Activated CD8-positive, alpha-beta T cell treated with anti-CD3 and anti-CD28 coated beads, Interleukin-2, amount 10 ng/mL, durations not matched to agents 7 days and 5 days (primary cell): ENCODE measurements around the gene EIF2B2. TPM values are rescaled to one million over a fixed set of nuclear protein-coding genes. Genes with fewer than 3 reads are reported as not detected.

Source experiments
- ATAC-seq: fragments of 150-1000 bp; cut with Tn5 transposase; one replicate; pipeline ENCODE4 v1.10.0; 2021; ENCODE audit warnings: moderate library complexity
- CTCF ChIA-PET: fragments of 350-600 bp; sonication (Branson Sonifier 250); formaldehyde crosslinking; loops from one replicate; lab custom pipeline; 2021; ENCODE audit warnings: antibody characterized with exemption; lab: Charles Lee
- POLR2A ChIA-PET: fragments of 350-600 bp; sonication (Branson Sonifier 250); formaldehyde crosslinking; loops from one replicate; lab custom pipeline; 2021; ENCODE audit warnings: antibody characterized with exemption; lab: Charles Lee
- DNase-seq: peaks from one replicate; pipeline ENCODE4 v3.0.0-alpha.2; 2020
- H3K27ac Mint-ChIP-seq: one replicate; pipeline ENCODE4 v1.8.0; 2021; ENCODE audit warnings: mild to moderate bottlenecking, mixed read lengths
- H3K27me3 Mint-ChIP-seq: one replicate; pipeline ENCODE4 v1.8.0; 2021; ENCODE audit warnings: low read depth, mixed read lengths
- H3K36me3 Mint-ChIP-seq: one replicate; pipeline ENCODE4 v1.8.0; 2021; ENCODE audit warnings: low read depth, mixed read lengths
- H3K4me1 Mint-ChIP-seq: one replicate; pipeline ENCODE4 v1.8.0; 2021; ENCODE audit warnings: low read depth, mixed read lengths
- H3K4me3 Mint-ChIP-seq: one replicate; pipeline ENCODE4 v1.8.0; 2021; ENCODE audit warnings: mild to moderate bottlenecking, mixed read lengths
- H3K9me3 Mint-ChIP-seq: one replicate; pipeline ENCODE4 v1.8.0; 2022; ENCODE audit warnings: mixed read lengths; ENCODE audit not compliant: insufficient read depth
- total RNA-seq, 2 experiments: library from RNA; stranded (reverse); gene quantifications; one replicate each; pipeline ENCODE4 v1.2.3, GENCODE V29; 2021

The EIF2B2 gene
- total RNA-seq, 2 experiments from 2014 or later, result 49.1 to 51.0 TPM

- Mint-ChIP-seq H3K4me1 (peaks cover 21% of the 10 kb centered on the region), H3K36me3 (no peaks in the 10 kb centered on the region), H3K9me3 (no peaks in the 10 kb centered on the region), H3K27ac (no peak overlapping the region), H3K4me3 (no peak overlapping the region), H3K27me3 (peaks cover 18% of the 10 kb centered on the region)
- ATAC-seq (no peak), DNase-seq (no peak)
- CTCF ChIA-PET, result interaction anchor here (2.2 to 2.6 kb wide), 4 partner anchors 14 to 127 kb away, joined by 6 to 12 read pairs (median 8); no protein-coding TSS in a partner anchor
- POLR2A ChIA-PET, result no interaction called here
These were observed 41.3 kb upstream of the EIF2B2 start for GRCh38 chr14:74961238-74961911.

GRCh38 chr14:74962046-74962445 lies 40.7 kb upstream of the EIF2B2 start:
- ATAC-seq, result no peak
- no peak overlapping the region for H3K27ac Mint-ChIP-seq
- peaks cover 20% of the 10 kb centered on the region for H3K4me1 Mint-ChIP-seq
- ChIA-PET CTCF (interaction anchor here (2.2 to 2.6 kb wide), 4 partner anchors 14 to 127 kb away, joined by 6 to 12 read pairs (median 8); no protein-coding TSS in a partner anchor), POLR2A (no interaction called here)
- H3K27me3 Mint-ChIP-seq, result peaks cover 14% of the 10 kb centered on the region
- H3K4me3 Mint-ChIP-seq, result no peak overlapping the region
- no peaks in the 10 kb centered on the region for H3K36me3 Mint-ChIP-seq
- H3K9me3 Mint-ChIP-seq, result no peaks in the 10 kb centered on the region
- no peak for DNase-seq

GRCh38 chr14:74962493-74962892 lies 40.2 kb upstream of the EIF2B2 start:
- ChIA-PET POLR2A (no interaction called here), CTCF (interaction anchor here (2.2 to 2.6 kb wide), 4 partner anchors 15 to 126 kb away, joined by 6 to 12 read pairs (median 8); no protein-coding TSS in a partner anchor)
- no peak for ATAC-seq
- no peak for DNase-seq
- H3K36me3 Mint-ChIP-seq, result no peaks in the 10 kb centered on the region
- no peaks in the 10 kb centered on the region for H3K9me3 Mint-ChIP-seq
- H3K4me1 Mint-ChIP-seq, result peaks cover 20% of the 10 kb centered on the region
- H3K27me3 Mint-ChIP-seq, result peaks cover 15% of the 10 kb centered on the region
- no peak overlapping the region for H3K4me3 Mint-ChIP-seq
- H3K27ac Mint-ChIP-seq, result peak overlapping the region; percentile 13

GRCh38 chr14:74963178-74963704 lies 39.5 kb upstream of the EIF2B2 start:
- DNase-seq (no peak), ATAC-seq (no peak)
- peaks cover 16% of the 10 kb centered on the region for H3K27me3 Mint-ChIP-seq
- H3K4me1 Mint-ChIP-seq, result peaks cover 20% of the 10 kb centered on the region
- no peak overlapping the region for H3K4me3 Mint-ChIP-seq
- no peaks in the 10 kb centered on the region for H3K36me3 Mint-ChIP-seq
- H3K9me3 Mint-ChIP-seq, result no peaks in the 10 kb centered on the region
- CTCF ChIA-PET, result interaction anchor here (2.5 to 3.2 kb wide), 6 partner anchors 16 to 125 kb away, joined by 6 to 14 read pairs (median 10); no protein-coding TSS in a partner anchor
- POLR2A ChIA-PET, result no interaction called here
- H3K27ac Mint-ChIP-seq, result no peak overlapping the region

- H3K27me3 Mint-ChIP-seq, result peaks cover 16% of the 10 kb centered on the region
These were observed 38.9 kb upstream of the EIF2B2 start for GRCh38 chr14:74963705-74964271.

GRCh38 chr14:74964787-74965485 lies 37.8 kb upstream of the EIF2B2 start:
- ChIA-PET POLR2A (interaction anchor here (1.7 kb wide), 1 partner anchor 9 kb away, joined by 4 read pairs; no protein-coding TSS in a partner anchor), CTCF (interaction anchor here (1.0 to 3.2 kb wide), 6 partner anchors 8 to 123 kb away, joined by 3 to 14 read pairs (median 7); no protein-coding TSS in a partner anchor)
- H3K9me3 Mint-ChIP-seq, result no peaks in the 10 kb centered on the region
- H3K27me3 Mint-ChIP-seq, result peaks cover 16% of the 10 kb centered on the region
- H3K4me3 Mint-ChIP-seq, result no peak overlapping the region
- DNase-seq (no peak), ATAC-seq (no peak)
- no peaks in the 10 kb centered on the region for H3K36me3 Mint-ChIP-seq
- H3K27ac Mint-ChIP-seq, result no peak overlapping the region
- peaks cover 20% of the 10 kb centered on the region for H3K4me1 Mint-ChIP-seq

More at GRCh38 chr14:74963705-74964271, 38.9 kb upstream of the EIF2B2 start:
- Mint-ChIP-seq H3K27ac (no peak overlapping the region), H3K4me3 (no peak overlapping the region), H3K36me3 (no peaks in the 10 kb centered on the region), H3K4me1 (peaks cover 20% of the 10 kb centered on the region), H3K9me3 (no peaks in the 10 kb centered on the region)
- CTCF ChIA-PET, result interaction anchor here (1.0 to 3.2 kb wide), 5 partner anchors 16 to 124 kb away, joined by 3 to 14 read pairs (median 8); no protein-coding TSS in a partner anchor
- DNase-seq (no peak), ATAC-seq (peak; percentile 36)
- POLR2A ChIA-PET, result interaction anchor here (1.7 kb wide), 1 partner anchor 10 kb away, joined by 4 read pairs; no protein-coding TSS in a partner anchor

GRCh38 chr14:74965486-74966153 lies 37.1 kb upstream of the EIF2B2 start:
- no peaks in the 10 kb centered on the region for H3K9me3 Mint-ChIP-seq
- H3K4me3 Mint-ChIP-seq, result no peak overlapping the region
- H3K36me3 Mint-ChIP-seq, result no peaks in the 10 kb centered on the region
- ATAC-seq (no peak), DNase-seq (no peak)
- H3K27me3 Mint-ChIP-seq, result peaks cover 16% of the 10 kb centered on the region
- H3K27ac Mint-ChIP-seq, result no peak overlapping the region
- POLR2A ChIA-PET, result interaction anchor here (1.7 kb wide), 1 partner anchor 8 kb away, joined by 4 read pairs; no protein-coding TSS in a partner anchor
- CTCF ChIA-PET, result interaction anchor here (1.2 to 3.2 kb wide), 4 partner anchors 8 to 123 kb away, joined by 5 to 14 read pairs (median 10); no protein-coding TSS in a partner anchor
- peaks cover 20% of the 10 kb centered on the region for H3K4me1 Mint-ChIP-seq

- no peak for DNase-seq
- peaks cover 16% of the 10 kb centered on the region for H3K27me3 Mint-ChIP-seq
- CTCF ChIA-PET, result interaction anchor here (0.7 to 1.8 kb wide), 2 partner anchors 24 to 63 kb away, joined by 4 to 5 read pairs; no protein-coding TSS in a partner anchor
- ATAC-seq, result no peak
- no peak overlapping the region for H3K27ac Mint-ChIP-seq
- H3K4me1 Mint-ChIP-seq, result peaks cover 16% of the 10 kb centered on the region
- H3K4me3 Mint-ChIP-seq, result no peak overlapping the region
- no peaks in the 10 kb centered on the region for H3K36me3 Mint-ChIP-seq
- POLR2A ChIA-PET, result interaction anchor here (0.6 to 0.7 kb wide), 2 partner anchors 135 to 715 kb away, joined by 3 read pairs; no protein-coding TSS in a partner anchor
- H3K9me3 Mint-ChIP-seq, result no peaks in the 10 kb centered on the region
These were observed 33.9 kb upstream of the EIF2B2 start for GRCh38 chr14:74968811-74969210.

GRCh38 chr14:74973003-74973653 lies 29.6 kb upstream of the EIF2B2 start:
- ChIA-PET POLR2A (interaction anchor here (1.0 kb wide), 1 partner anchor 9 kb away, joined by 4 read pairs; no protein-coding TSS in a partner anchor), CTCF (interaction anchor here (1.4 kb wide), 1 partner anchor 116 kb away, joined by 3 read pairs; no protein-coding TSS in a partner anchor)
- peak; percentile 78 for ATAC-seq
- DNase-seq, result peak; percentile 64
- Mint-ChIP-seq H3K36me3 (no peaks in the 10 kb centered on the region), H3K4me1 (peaks cover 18% of the 10 kb centered on the region), H3K9me3 (no peaks in the 10 kb centered on the region), H3K4me3 (no peak overlapping the region), H3K27me3 (no peaks in the 10 kb centered on the region), H3K27ac (no peak overlapping the region)

- no peak overlapping the region for H3K4me3 Mint-ChIP-seq
- CTCF ChIA-PET, result interaction anchor here (1.4 kb wide), 1 partner anchor 115 kb away, joined by 3 read pairs; no protein-coding TSS in a partner anchor
These were observed 28.8 kb upstream of the EIF2B2 start for GRCh38 chr14:74973905-74974363.

More at GRCh38 chr14:74973905-74974363, 28.8 kb upstream of the EIF2B2 start:
- POLR2A ChIA-PET, result interaction anchor here (1.0 kb wide), 1 partner anchor 9 kb away, joined by 4 read pairs; no protein-coding TSS in a partner anchor
- no peaks in the 10 kb centered on the region for H3K9me3 Mint-ChIP-seq
- DNase-seq, result no peak
- H3K27me3 Mint-ChIP-seq, result no peaks in the 10 kb centered on the region
- H3K36me3 Mint-ChIP-seq, result no peaks in the 10 kb centered on the region
- H3K27ac Mint-ChIP-seq, result peak overlapping the region; percentile 22
- peaks cover 18% of the 10 kb centered on the region for H3K4me1 Mint-ChIP-seq
- no peak for ATAC-seq
